Transverse colon (tissue), 4 donors: ENCODE data around the gene KRTAP12-1. TPM values are rescaled to one million over a fixed set of nuclear protein-coding genes. Genes with fewer than 3 reads are reported as not detected.

Source experiments
- DNase-seq: peaks from one replicate; pipeline ENCODE4 v3.0.0-alpha.2; 2019
- H3K27ac ChIP-seq, 4 donors: fragments of 200-600 bp; sonication (generic); 2 replicates each; pipeline ENCODE4 v1.5.1; 2016 to 2018; ENCODE audit warnings: inconsistent platforms in 4 of 4
- H3K27me3 ChIP-seq: fragments of 200-600 bp; sonication (generic); 2 replicates; pipeline ENCODE4 v1.5.1; 2017; ENCODE audit warnings: inconsistent platforms
- H3K36me3 ChIP-seq, 4 donors: fragments of 200-600 bp; sonication (generic); 2 replicates each; pipeline ENCODE4 v1.5.1; 2017 to 2019; ENCODE audit warnings: inconsistent platforms in 4 of 4
- H3K4me1 ChIP-seq, 4 donors: fragments of 200-600 bp; sonication (generic); 2 replicates each; pipeline ENCODE4 v1.5.1; 2017 to 2020; ENCODE audit warnings: inconsistent platforms in 4 of 4
- H3K4me3 ChIP-seq, 4 donors: fragments of 200-600 bp; sonication (generic); 1 replicate in 1 of 4; 2 replicates in 3 of 4; pipeline versions ENCODE4 v1.5.1 to v1.6.1; 2017 to 2019; ENCODE audit warnings: inconsistent platforms in 4 of 4
- H3K9me3 ChIP-seq, 2 donors: fragments of 200-600 bp; sonication (generic); 2 replicates each; pipeline ENCODE4 v1.5.1; 2017 to 2019; ENCODE audit warnings: inconsistent platforms in 2 of 2
- EP300 ChIP-seq: sonication (generic); formaldehyde crosslinking; IDR thresholded peaks from one replicate; pipeline ENCODE4 v1.6.1; 2017; ENCODE audit warnings: antibody characterized with exemption, low read depth
- POLR2A ChIP-seq: fragments of 450-650 bp; IDR thresholded peaks from one replicate; pipeline ENCODE4 v1.6.1; 2016; ENCODE audit warnings: antibody characterized with exemption, mild to moderate bottlenecking, moderate library complexity
- POLR2AphosphoS5 ChIP-seq, 3 donors: sonication (generic); formaldehyde crosslinking; IDR thresholded peaks; one replicate each; pipeline ENCODE4 v1.6.1; 2016; ENCODE audit warnings: antibody characterized with exemption in 3 of 3
- WGBS, 2 donors: methylation state at CpG; one replicate each; pipeline ENCODE4 v1.1.5; 2018; ENCODE audit warnings: low coverage in 1 of 2; 5-methylcytosine and 5-hydroxymethylcytosine counted together
- in situ Hi-C, 4 donors: fragments of 200-750 bp; cut with MboI; loops; one replicate each; pipeline versions ENCODE4 v1.15.0 to v1.15.1; 2017; ENCODE audit warnings: low sequenced_read_pairs in 3 of 4, low pct_ligation_motif_present in 1 of 4, low pct_unique_long_range_greater_than_20kb in 1 of 4
- intact Hi-C: fragments of 100-400 bp; cut with DNase I; formaldehyde crosslinking; loops from one replicate; pipeline ENCODE4 v1.15.1; 2023; ENCODE audit warnings: low total_unique reads
- total RNA-seq, 4 donors: library from RNA; depleted of rRNA; stranded (reverse); fragments of >200 nt; gene quantifications; one replicate each; pipeline ENCODE4 v1.1.0, GENCODE V29; 2016
- TF ChIP-seq, protein P1 (sequence below), 5 experiments: fragments of 200-600 bp in 3 of 5; fragments of 450-650 bp in 2 of 5; sonication (generic) in 3 of 5; IDR thresholded peaks; 1 replicate in 2 of 5; 2 replicates in 3 of 5; pipeline ENCODE4 v1.5.1; 2016 to 2017; ENCODE audit warnings: antibody characterized with exemption in 5 of 5, inconsistent platforms in 3 of 5, mild to moderate bottlenecking in 2 of 5, moderate library complexity in 1 of 5

KRTAP12-1 gene
- total RNA-seq, 4 donors from 2014 or later: not detected

DNA sequence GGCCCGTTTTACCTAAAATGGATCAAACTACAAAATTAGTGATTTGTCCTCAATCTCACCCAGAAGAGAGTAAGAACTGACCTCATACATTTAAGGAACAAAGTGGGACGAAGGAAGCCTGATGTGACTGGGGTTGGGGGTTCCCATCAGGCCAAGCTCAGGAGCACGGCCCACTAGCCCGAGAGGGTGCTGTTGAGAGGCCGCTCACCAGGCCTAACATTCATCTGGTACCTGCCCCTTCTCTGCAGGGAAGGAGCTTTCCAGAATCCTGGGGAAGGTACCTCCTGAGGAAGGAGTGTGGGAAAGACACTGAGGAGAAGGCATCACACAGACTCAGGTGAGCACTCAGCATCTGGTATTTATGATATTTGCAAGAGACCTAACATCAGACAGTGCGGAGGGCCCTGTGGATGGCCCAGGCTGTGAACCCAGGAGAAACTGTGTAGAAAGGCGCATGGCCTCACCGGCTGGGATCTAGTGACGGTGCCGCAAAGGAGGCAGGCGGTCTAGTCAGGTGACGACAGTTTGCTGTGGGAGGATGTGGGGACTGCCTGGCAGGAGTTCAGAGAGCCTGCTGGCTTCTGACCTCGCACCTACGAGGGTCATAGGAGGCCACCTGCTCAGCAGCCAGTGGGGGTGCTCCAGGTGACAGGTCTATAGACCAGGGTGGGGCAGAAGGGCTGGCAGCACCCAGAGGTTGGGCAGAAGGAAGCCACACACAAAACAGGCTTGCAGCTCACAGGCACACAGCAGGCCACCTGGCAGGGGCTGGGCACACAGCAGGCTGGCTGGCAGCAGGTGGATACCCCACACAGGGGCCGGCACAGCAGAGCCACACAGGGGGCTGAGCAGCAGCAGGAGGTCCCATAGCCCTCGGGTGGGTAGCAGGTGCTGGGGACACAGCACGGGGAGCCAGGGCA lies 28.0 kb downstream of the KRTAP12-1 start:
- TF ChIP-seq POLR2A (no peak), POLR2AphosphoS5 (IDR thresholded peaks at IDR 0.05) (no peak), EP300 (no peak)
- TF ChIP-seq, protein P1, sequence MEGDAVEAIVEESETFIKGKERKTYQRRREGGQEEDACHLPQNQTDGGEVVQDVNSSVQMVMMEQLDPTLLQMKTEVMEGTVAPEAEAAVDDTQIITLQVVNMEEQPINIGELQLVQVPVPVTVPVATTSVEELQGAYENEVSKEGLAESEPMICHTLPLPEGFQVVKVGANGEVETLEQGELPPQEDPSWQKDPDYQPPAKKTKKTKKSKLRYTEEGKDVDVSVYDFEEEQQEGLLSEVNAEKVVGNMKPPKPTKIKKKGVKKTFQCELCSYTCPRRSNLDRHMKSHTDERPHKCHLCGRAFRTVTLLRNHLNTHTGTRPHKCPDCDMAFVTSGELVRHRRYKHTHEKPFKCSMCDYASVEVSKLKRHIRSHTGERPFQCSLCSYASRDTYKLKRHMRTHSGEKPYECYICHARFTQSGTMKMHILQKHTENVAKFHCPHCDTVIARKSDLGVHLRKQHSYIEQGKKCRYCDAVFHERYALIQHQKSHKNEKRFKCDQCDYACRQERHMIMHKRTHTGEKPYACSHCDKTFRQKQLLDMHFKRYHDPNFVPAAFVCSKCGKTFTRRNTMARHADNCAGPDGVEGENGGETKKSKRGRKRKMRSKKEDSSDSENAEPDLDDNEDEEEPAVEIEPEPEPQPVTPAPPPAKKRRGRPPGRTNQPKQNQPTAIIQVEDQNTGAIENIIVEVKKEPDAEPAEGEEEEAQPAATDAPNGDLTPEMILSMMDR (IDR thresholded peaks at IDR 0.05): no peak
- Histone ChIP-seq H3K4me3 (no peak overlapping the region), H3K36me3 (no peaks in the 10 kb centered on the region), H3K27me3 (peaks cover 13% of the 10 kb centered on the region), H3K27ac (no peak overlapping the region), H3K4me1 (no peaks in the 10 kb centered on the region), H3K9me3 (no peaks in the 10 kb centered on the region)
- in situ Hi-C loops (no loop called here), intact Hi-C loops (no loop called here)
- DNase-seq: no peak
- 74 to 83% methylated on average over 1 to 17 of the region's 17 CpGs for WGBS, 2 donors

DNA sequence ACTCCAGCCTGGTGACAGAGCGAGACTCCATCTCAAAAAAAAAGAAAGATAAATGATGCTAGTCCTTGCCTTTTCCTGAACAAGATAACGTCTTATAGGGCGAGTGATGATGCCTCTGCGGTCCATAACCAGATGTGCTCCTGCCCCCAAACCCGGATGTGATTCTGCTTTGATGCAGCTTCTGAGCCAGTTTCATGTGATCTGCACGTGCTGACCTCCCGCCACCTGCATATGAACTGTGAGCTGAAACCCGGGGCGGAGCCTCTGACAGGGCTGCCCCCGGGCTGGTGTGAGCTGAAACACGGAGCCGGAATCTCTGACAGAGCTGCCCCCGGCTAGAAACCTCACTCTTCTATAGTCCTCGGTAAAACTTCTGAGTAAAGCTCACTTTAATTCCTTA lies 28.8 kb downstream of the KRTAP12-1 start:
- intact Hi-C loops: no loop called here
- Histone ChIP-seq H3K4me3 (no peak overlapping the region), H3K27me3 (peaks cover 13% of the 10 kb centered on the region), H3K36me3 (no peaks in the 10 kb centered on the region), H3K27ac (no peak overlapping the region), H3K4me1 (no peaks in the 10 kb centered on the region), H3K9me3 (no peaks in the 10 kb centered on the region)
- 61 to 63% methylated on average over 12 to 14 of the region's 14 CpGs for WGBS, 2 donors
- TF ChIP-seq EP300 (no peak), POLR2A (no peak), POLR2AphosphoS5 (IDR thresholded peaks at IDR 0.05) (no peak)
- TF ChIP-seq, protein P1 (IDR thresholded peaks at IDR 0.05): no peak
- no peak for DNase-seq
- in situ Hi-C loops: no loop called here

DNA sequence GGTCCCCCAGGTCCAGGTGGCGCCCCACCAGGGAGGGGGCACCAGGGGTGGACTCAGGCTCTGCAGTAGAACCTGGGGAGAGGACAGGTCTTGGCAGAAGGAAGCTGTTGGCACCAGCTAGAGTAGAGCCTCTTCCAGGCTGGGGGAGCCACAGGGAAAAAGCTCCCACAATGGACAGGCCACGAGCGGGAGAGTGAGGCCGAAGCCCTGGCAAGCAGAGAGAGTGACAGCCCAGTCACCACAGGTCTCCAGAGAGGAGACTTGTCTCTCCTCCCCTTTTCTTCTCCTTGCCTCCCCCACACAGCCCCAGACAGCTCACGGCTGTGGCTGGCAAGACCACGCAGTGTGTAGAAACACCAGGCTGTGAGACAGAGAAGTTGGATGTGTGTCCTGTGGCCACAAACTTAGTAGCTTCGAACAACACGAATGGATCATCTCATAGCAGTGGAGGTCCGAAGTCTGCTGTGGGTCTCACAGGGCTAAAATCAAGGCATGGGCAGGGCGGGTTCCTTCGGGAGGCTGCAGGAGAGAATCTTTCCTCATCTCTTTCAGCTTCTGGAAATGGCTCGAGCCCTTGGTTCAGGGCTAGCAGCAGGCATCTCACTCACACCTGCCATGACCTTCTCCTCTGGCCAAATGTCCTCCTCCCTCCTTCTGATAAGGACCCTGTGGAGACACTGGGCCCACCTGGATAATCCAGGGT lies 30.8 kb downstream of the KRTAP12-1 start:
- WGBS, 2 donors: 87% methylated on average over 12 of the region's 12 CpGs; no CpG with 5 or more reads in 1 of the 2 donors
- Histone ChIP-seq H3K9me3 (no peaks in the 10 kb centered on the region), H3K27ac (no peak overlapping the region), H3K27me3 (peaks cover 7% of the 10 kb centered on the region), H3K4me3 (no peak overlapping the region), H3K4me1 (no peaks in the 10 kb centered on the region), H3K36me3 (no peaks in the 10 kb centered on the region)
- in situ Hi-C loops: no loop called here
- TF ChIP-seq POLR2A (no peak), POLR2AphosphoS5 (IDR thresholded peaks at IDR 0.05) (no peak), EP300 (no peak)
- TF ChIP-seq, protein P1 (IDR thresholded peaks at IDR 0.05): no peak
- intact Hi-C loops: no loop called here
- DNase-seq: no peak

DNA sequence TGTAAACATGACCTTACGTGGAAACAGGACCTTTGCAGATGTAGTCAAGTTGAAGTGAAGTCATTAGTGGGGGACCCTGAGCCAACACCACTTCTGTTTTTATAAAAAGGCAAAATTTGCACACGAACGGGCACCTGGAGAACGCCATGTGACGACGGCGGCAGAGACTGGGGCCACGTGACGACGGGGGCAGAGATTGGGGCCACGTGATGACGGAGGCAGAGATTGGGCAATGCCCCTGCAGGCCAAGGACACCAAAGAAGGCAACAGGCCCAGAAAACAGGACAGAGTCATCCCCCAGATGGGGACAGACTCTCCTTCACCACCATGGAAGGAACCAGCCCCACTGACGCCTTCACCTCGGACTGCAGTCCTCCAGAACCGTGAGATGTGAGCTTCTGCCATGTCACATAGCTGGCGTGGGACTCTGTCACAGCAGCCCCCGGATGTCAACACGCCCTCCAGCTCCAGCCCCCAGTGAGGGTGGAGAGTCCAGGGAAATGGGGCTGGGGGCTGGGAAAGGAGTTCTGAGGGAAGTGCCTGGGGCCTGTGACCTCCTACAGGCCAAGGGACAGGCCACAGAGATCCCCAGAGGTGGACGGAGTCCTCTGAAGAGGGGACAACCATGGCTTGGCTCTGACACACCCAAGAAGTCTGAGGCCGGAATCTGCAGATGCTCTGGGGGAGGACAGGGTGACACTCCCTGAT lies 31.5 kb downstream of the KRTAP12-1 start:
- no peak overlapping the region for H3K27ac ChIP-seq
- WGBS, 2 donors: 67 to 92% methylated on average over 1 to 20 of the region's 20 CpGs
- in situ Hi-C loops (no loop called here), intact Hi-C loops (no loop called here)
- no peaks in the 10 kb centered on the region for H3K36me3 ChIP-seq
- no peak overlapping the region for H3K4me3 ChIP-seq
- H3K27me3 ChIP-seq: peaks cover 7% of the 10 kb centered on the region
- H3K4me1 ChIP-seq: no peaks in the 10 kb centered on the region
- TF ChIP-seq, protein P1 (IDR thresholded peaks at IDR 0.05): no peak
- no peak for TF ChIP-seq POLR2A
- TF ChIP-seq EP300: no peak
- no peak for TF ChIP-seq POLR2AphosphoS5 (IDR thresholded peaks at IDR 0.05)
- no peaks in the 10 kb centered on the region for H3K9me3 ChIP-seq
- DNase-seq: no peak
